ENCODE data around the gene ZNF783.
"Not testable (repeated sequence)": the region's sequence is repeated elsewhere in the genome, so short reads cannot be mapped to it uniquely, and the experiment has no call there.

ZNF783 gene

GRCh38 chr7:149329265-149329664, 67.3 kb downstream of the ZNF783 start:
- no peak for TF ChIP-seq CTCF (IDR thresholded peaks at IDR 0.05; ENCODE audit: low read depth, low read length, missing control alignments)
- DNase-seq (ENCODE audit: low read depth) = no peak
- H3K4me3 ChIP-seq (ENCODE audit: low read depth, low read length) = no peak overlapping the region

- DNase-seq (ENCODE audit: low read depth) = no peak
- no peak overlapping the region for H3K4me3 ChIP-seq (ENCODE audit: low read depth, low read length)
- TF ChIP-seq CTCF (IDR thresholded peaks at IDR 0.05; ENCODE audit: low read depth, low read length, missing control alignments) = no peak
Measured at GRCh38 chr7:149329766-149330334, 67.9 kb downstream of the ZNF783 start.

- DNase-seq (ENCODE audit: low read depth) = no peak
- no peak overlapping the region for H3K4me3 ChIP-seq (ENCODE audit: low read depth, low read length)
- no peak for TF ChIP-seq CTCF (IDR thresholded peaks at IDR 0.05; ENCODE audit: low read depth, low read length, missing control alignments)
Measured at GRCh38 chr7:149330914-149331567, 69.0 kb downstream of the ZNF783 start.

DNA sequence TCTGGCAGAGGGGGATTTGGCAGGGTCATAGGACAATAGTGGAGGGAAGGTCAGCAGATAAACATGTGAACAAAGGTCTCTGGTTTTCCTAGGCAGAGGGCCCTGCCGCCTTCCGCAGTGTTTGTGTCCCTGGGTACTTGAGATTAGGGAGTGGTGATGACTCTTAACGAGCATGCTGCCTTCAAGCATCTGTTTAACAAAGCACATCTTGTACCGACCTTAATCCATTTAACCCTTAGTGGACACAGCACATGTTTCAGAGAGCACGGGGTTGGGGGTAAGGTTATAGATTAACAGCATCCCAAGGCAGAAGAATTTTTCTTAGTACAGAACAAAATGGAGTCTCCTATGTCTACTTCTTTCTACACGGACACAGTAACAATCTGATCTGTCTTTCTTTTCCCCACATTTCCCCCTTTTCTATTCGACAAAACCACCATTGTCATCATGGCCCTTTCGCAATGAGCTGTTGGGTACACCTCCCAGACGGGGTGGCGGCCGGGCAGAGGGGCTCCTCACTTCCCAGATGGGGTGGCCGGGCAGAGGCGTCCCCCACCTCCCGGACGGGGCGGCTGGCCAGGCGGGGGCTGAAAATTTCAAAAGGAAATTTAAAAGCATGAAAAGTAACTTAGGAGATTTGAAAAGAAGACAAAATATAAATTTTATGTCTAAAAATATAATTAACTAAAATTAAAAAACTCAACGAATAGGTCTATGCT, 70.8 kb downstream of the ZNF783 start:
- DNase-seq (ENCODE audit: low read depth); H3K4me3 ChIP-seq (ENCODE audit: low read depth, low read length): not testable (repeated sequence)

- no peak for TF ChIP-seq CTCF (IDR thresholded peaks at IDR 0.05; ENCODE audit: low read depth, low read length, missing control alignments)
- no peak overlapping the region for H3K4me3 ChIP-seq (ENCODE audit: low read depth, low read length)
- no peak for DNase-seq (ENCODE audit: low read depth)
Measured at GRCh38 chr7:149333321-149333717, 71.3 kb downstream of the ZNF783 start.

GRCh38 chr7:149334219-149334618, 72.2 kb downstream of the ZNF783 start:
- no peak for DNase-seq (ENCODE audit: low read depth)
- peak; percentile 30 for TF ChIP-seq CTCF (IDR thresholded peaks at IDR 0.05; ENCODE audit: low read depth, low read length, missing control alignments)
- H3K4me3 ChIP-seq (ENCODE audit: low read depth, low read length) = no peak overlapping the region

All from GM12864 (cell line).